WTC11 (cell line): Measurements from ENCODE around the gene VEPH1. TPM values are rescaled to one million over a fixed set of nuclear protein-coding genes. Genes with fewer than 3 reads are reported as not detected.

Experiments
- ATAC-seq: fragments of 200-7000 bp; cut with Tn5 transposase; 2 replicates; pipeline ENCODE4 v1.10.0; 2021; ENCODE audit warnings: mild to moderate bottlenecking, moderate library complexity
- CTCF ChIA-PET: fragments of 300-600 bp; sonication (Branson Sonifier 250); formaldehyde crosslinking; loops from one replicate; lab custom pipeline; 2021; ENCODE audit warnings: antibody characterized with exemption; lab: Charles Lee
- POLR2A ChIA-PET: fragments of 350-600 bp; sonication (Branson Sonifier 250); formaldehyde crosslinking; loops from one replicate; lab custom pipeline; 2021; ENCODE audit warnings: antibody characterized with exemption; lab: Charles Lee
- DNase-seq: peaks from one replicate; pipeline ENCODE4 v3.0.0; 2021; ENCODE audit warnings: low spot score
- H3K27ac Mint-ChIP-seq: 2 replicates; pipeline ENCODE4 v1.8.0; 2021; ENCODE audit warnings: mixed read lengths
- H3K27me3 Mint-ChIP-seq: 2 replicates; pipeline ENCODE4 v1.8.0; 2021; ENCODE audit warnings: low read depth, mild to moderate bottlenecking, moderate library complexity, mixed read lengths
- H3K36me3 Mint-ChIP-seq: 2 replicates; pipeline ENCODE4 v1.8.0; 2021; ENCODE audit warnings: mixed read lengths
- H3K4me1 Mint-ChIP-seq: 2 replicates; pipeline ENCODE4 v1.8.0; 2022; ENCODE audit warnings: mixed read lengths
- H3K4me3 Mint-ChIP-seq: 2 replicates; pipeline ENCODE4 v1.8.0; 2021; ENCODE audit warnings: mild to moderate bottlenecking, moderate library complexity, mixed read lengths
- H3K9me3 Mint-ChIP-seq: 2 replicates; pipeline ENCODE4 v1.8.0; 2021; ENCODE audit warnings: mixed read lengths
- AR ChIP-seq: fragments of 250-450 bp; sonication (Bioruptor Pico); IDR thresholded peaks from 2 replicates; pipeline ENCODE4 v1.9.0; 2021; ENCODE audit warnings: mild to moderate bottlenecking
- CTCF ChIP-seq: fragments of 200-600 bp; IDR thresholded peaks from 2 replicates; pipeline ENCODE4 v1.8.0; 2022; ENCODE audit warnings: antibody characterized with exemption
- E2F4 ChIP-seq: sonication (generic); formaldehyde crosslinking; IDR thresholded peaks from 2 replicates; pipeline ENCODE4 v1.8.1; 2022; ENCODE audit warnings: low read depth, mild to moderate bottlenecking, moderate library complexity, missing genetic modification reagents, borderline replicate concordance
- ERG ChIP-seq: fragments of 250-450 bp; sonication (Bioruptor Pico); IDR thresholded peaks from 2 replicates; pipeline ENCODE4 v1.8.0; 2021; ENCODE audit warnings: mild to moderate bottlenecking
- ETV6 ChIP-seq: sonication (generic); formaldehyde crosslinking; IDR thresholded peaks from 2 replicates; pipeline ENCODE4 v1.8.1; 2022; ENCODE audit warnings: mild to moderate bottlenecking, missing genetic modification reagents
- GABPB1 ChIP-seq: sonication (generic); formaldehyde crosslinking; IDR thresholded peaks from 2 replicates; pipeline ENCODE4 v1.8.1; 2023; ENCODE audit warnings: mild to moderate bottlenecking, missing genetic modification reagents
- NR3C1 ChIP-seq: sonication (generic); formaldehyde crosslinking; conservative IDR thresholded peaks from 2 replicates; pipeline ENCODE4 v1.8.1; 2023; ENCODE audit warnings: low read depth, mild to moderate bottlenecking, missing genetic modification reagents
- OVOL2 ChIP-seq: fragments of 250-450 bp; sonication (Bioruptor Pico); IDR thresholded peaks from 2 replicates; pipeline ENCODE4 v1.9.0; 2021; ENCODE audit warnings: mild to moderate bottlenecking, borderline replicate concordance
- SMAD4 ChIP-seq: sonication (generic); formaldehyde crosslinking; IDR thresholded peaks from 2 replicates; pipeline ENCODE4 v1.8.0; 2022; ENCODE audit warnings: mild to moderate bottlenecking, missing genetic modification reagents
- SOX15 ChIP-seq: fragments of 250-450 bp; sonication (Bioruptor Pico); IDR thresholded peaks from 2 replicates; pipeline ENCODE4 v1.9.0; 2021; ENCODE audit warnings: mild to moderate bottlenecking
- TP53 ChIP-seq: sonication (generic); formaldehyde crosslinking; IDR thresholded peaks from 2 replicates; pipeline ENCODE4 v1.8.1; 2023; ENCODE audit warnings: mild to moderate bottlenecking, missing genetic modification reagents
- USF1 ChIP-seq: sonication (generic); formaldehyde crosslinking; IDR thresholded peaks from 2 replicates; pipeline ENCODE4 v1.8.0; 2022; ENCODE audit warnings: mild to moderate bottlenecking, missing genetic modification reagents
- ZBTB21 ChIP-seq: sonication (generic); formaldehyde crosslinking; IDR thresholded peaks from 2 replicates; pipeline ENCODE4 v1.8.1; 2023; ENCODE audit warnings: mild to moderate bottlenecking, missing genetic modification reagents, borderline replicate concordance
- ZNF121 ChIP-seq: sonication (generic); formaldehyde crosslinking; IDR thresholded peaks from 2 replicates; pipeline ENCODE4 v1.8.0; 2023; ENCODE audit warnings: missing genetic modification reagents
- ZNF263 ChIP-seq: sonication (generic); formaldehyde crosslinking; IDR thresholded peaks from 2 replicates; pipeline ENCODE4 v1.8.1; 2022; ENCODE audit warnings: low read depth, mild to moderate bottlenecking, moderate library complexity, missing genetic modification reagents
- ZNF671 ChIP-seq: fragments of 250-450 bp; sonication (Bioruptor Pico); IDR thresholded peaks from 2 replicates; pipeline ENCODE4 v1.8.0; 2021; ENCODE audit warnings: mild to moderate bottlenecking
- total RNA-seq: library from RNA; stranded (reverse); gene quantifications from 3 replicates; pipeline ENCODE4 v1.2.3, GENCODE V29; 2021
- TF ChIP-seq, protein P1 (sequence below): sonication (generic); formaldehyde crosslinking; IDR thresholded peaks from 2 replicates; pipeline ENCODE4 v1.8.1; 2022; ENCODE audit warnings: mild to moderate bottlenecking, moderate library complexity, missing genetic modification reagents
- TF ChIP-seq, protein P2 (sequence below): sonication (generic); formaldehyde crosslinking; IDR thresholded peaks from 2 replicates; pipeline ENCODE4 v1.8.0; 2022; ENCODE audit warnings: mild to moderate bottlenecking, missing genetic modification reagents

Gene VEPH1
- total RNA-seq, 1 experiment from 2014 or later, result 10.8 TPM

DNA sequence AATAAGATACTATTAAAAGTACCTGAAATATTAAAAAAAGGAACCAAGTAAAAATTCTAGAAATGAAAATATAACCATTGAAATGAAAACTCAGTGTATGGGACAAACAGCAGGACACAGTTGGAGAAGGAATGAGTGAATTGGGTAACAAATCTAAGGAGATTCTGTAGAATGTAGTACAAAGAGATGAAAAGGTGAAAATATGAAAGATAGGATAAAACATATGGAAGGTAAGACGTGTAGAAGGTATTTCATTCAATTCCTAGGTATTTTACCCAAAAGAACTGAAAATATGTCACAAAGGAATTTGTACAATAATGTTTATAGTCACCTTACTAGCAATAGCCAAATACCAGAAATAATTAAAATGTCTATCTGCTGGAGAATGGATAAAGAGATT is 260.4 kb downstream of the VEPH1 start:
- Mint-ChIP-seq H3K4me1 (no peaks in the 10 kb centered on the region), H3K36me3 (no peaks in the 10 kb centered on the region), H3K27ac (no peak overlapping the region), H3K9me3 (no peaks in the 10 kb centered on the region), H3K4me3 (no peak overlapping the region)
- DNase-seq, result no peak
- POLR2A ChIA-PET, result no interaction called here
- CTCF ChIA-PET, result no interaction called here
- TF ChIP-seq ZNF671 (CRISPR knock-in tag) (no peak), ZBTB21 (CRISPR knock-in tag) (no peak)
- TF ChIP-seq, protein P1, sequence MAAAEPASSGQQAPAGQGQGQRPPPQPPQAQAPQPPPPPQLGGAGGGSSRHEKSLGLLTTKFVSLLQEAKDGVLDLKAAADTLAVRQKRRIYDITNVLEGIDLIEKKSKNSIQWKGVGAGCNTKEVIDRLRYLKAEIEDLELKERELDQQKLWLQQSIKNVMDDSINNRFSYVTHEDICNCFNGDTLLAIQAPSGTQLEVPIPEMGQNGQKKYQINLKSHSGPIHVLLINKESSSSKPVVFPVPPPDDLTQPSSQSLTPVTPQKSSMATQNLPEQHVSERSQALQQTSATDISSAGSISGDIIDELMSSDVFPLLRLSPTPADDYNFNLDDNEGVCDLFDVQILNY, result no peak
- TF ChIP-seq, all 79 proteins: peak for 0
- no peak for ATAC-seq
- H3K27me3 Mint-ChIP-seq, result no peaks in the 10 kb centered on the region; the same call in 1 of the 2 replicates

GRCh38 chr3:157241599-157241998 is 261.6 kb downstream of the VEPH1 start:
- no peaks in the 10 kb centered on the region for H3K9me3 Mint-ChIP-seq
- ATAC-seq, result no peak
- H3K4me1 Mint-ChIP-seq, result no peaks in the 10 kb centered on the region
- CTCF ChIA-PET, result no interaction called here
- POLR2A ChIA-PET, result no interaction called here
- TF ChIP-seq CTCF, result no peak
- no peak for TF ChIP-seq USF1 (CRISPR knock-in tag)
- TF ChIP-seq ZNF121 (CRISPR knock-in tag), result no peak
- no peak for TF ChIP-seq E2F4
- TF ChIP-seq ERG (CRISPR knock-in tag), result no peak
- TF ChIP-seq ZNF263, result no peak
- TF ChIP-seq ETV6 (CRISPR knock-in tag), result no peak
- TF ChIP-seq NR3C1, result no peak
- TF ChIP-seq TP53 (CRISPR knock-in tag), result no peak
- TF ChIP-seq, protein P2, sequence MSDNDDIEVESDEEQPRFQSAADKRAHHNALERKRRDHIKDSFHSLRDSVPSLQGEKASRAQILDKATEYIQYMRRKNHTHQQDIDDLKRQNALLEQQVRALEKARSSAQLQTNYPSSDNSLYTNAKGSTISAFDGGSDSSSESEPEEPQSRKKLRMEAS (CRISPR knock-in tag), result no peak
- no peak for DNase-seq
- H3K36me3 Mint-ChIP-seq, result no peaks in the 10 kb centered on the region
- H3K4me3 Mint-ChIP-seq, result no peak overlapping the region
- H3K27me3 Mint-ChIP-seq, result no peaks in the 10 kb centered on the region; the same call in 1 of the 2 replicates
- no peak overlapping the region for H3K27ac Mint-ChIP-seq

DNA sequence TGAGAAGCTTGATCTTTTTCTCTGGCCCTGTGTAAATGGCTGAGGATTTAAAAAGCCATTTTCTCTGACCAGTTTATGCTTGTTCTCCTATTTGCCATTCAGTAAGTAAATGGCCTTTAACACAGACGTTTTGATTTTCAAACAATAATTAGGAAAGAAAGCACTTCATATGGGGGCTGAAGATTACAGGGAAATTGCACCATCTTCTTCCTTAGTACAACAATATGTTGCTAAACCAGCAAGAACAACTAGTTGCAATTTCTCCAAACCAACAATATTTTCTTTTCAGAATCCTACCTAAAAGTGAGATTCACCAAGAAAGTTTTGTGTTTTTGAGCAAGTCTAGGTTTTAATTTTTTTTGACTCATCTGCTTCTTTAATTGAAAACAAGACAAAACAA is 262.8 kb downstream of the VEPH1 start:
- Mint-ChIP-seq H3K9me3 (no peaks in the 10 kb centered on the region), H3K27me3 (no peaks in the 10 kb centered on the region; the same call in 1 of the 2 replicates), H3K4me1 (no peaks in the 10 kb centered on the region), H3K36me3 (no peaks in the 10 kb centered on the region), H3K27ac (no peak overlapping the region), H3K4me3 (no peak overlapping the region)
- no peak for DNase-seq
- POLR2A ChIA-PET, result no interaction called here
- CTCF ChIA-PET, result no interaction called here
- no peak for TF ChIP-seq GABPB1 (CRISPR knock-in tag)
- no peak for TF ChIP-seq AR (CRISPR knock-in tag)
- no peak for TF ChIP-seq ETV6 (CRISPR knock-in tag)
- TF ChIP-seq ZNF263, result no peak
- no peak for TF ChIP-seq SOX15 (CRISPR knock-in tag)
- TF ChIP-seq SMAD4 (CRISPR knock-in tag), result no peak
- TF ChIP-seq OVOL2 (CRISPR knock-in tag), result no peak
- TF ChIP-seq, protein P2 (CRISPR knock-in tag), result no peak
- no peak for TF ChIP-seq ERG (CRISPR knock-in tag)
- ATAC-seq, result no peak
